Measurements from ENCODE around the gene VAC14.

- TF ChIP-seq TAF1 (IDR thresholded peaks at IDR 0.05; ENCODE audit: low read depth, low read length) (no peak), POLR2A (IDR thresholded peaks at IDR 0.05; ENCODE audit: low read depth, low read length) (no peak), POLR2AphosphoS5 (IDR thresholded peaks at IDR 0.05; ENCODE audit: low read depth, low read length) (no peak), PAX5 (IDR thresholded peaks at IDR 0.05; ENCODE audit: insufficient read depth, low read length, severe bottlenecking) (no peak), SPI1 (IDR thresholded peaks at IDR 0.05; ENCODE audit: low read depth, low read length) (no peak), POU2F2 (IDR thresholded peaks at IDR 0.05; ENCODE audit: low read depth, low read length) (no peak)
Measured at GRCh38 chr16:70680495-70681381, 120.2 kb downstream of the VAC14 start.

Measured in GM12891 (cell line).